22Rv1 (cell line): ENCODE results near the gene UBE2G1.

Experiments used
- CTCF ChIP-seq: fragments of 450-650 bp; IDR thresholded peaks from 2 replicates; pipeline ENCODE4 v1.5.1; 2017; ENCODE audit warnings: mild to moderate bottlenecking
- ZFX ChIP-seq: fragments of 450-650 bp; IDR thresholded peaks from 2 replicates; pipeline ENCODE4 v1.6.1; 2017; ENCODE audit warnings: antibody characterized with exemption, borderline replicate concordance

- TF ChIP-seq CTCF = no peak
- no peak for TF ChIP-seq ZFX
Measured at GRCh38 chr17:4313221-4314114, 53.0 kb downstream of the UBE2G1 start.
